Superior temporal gyrus (tissue), 1 donor: ENCODE measurements around the gene THBD.

Experiments used
- DNase-seq: peaks from one replicate; pipeline ENCODE4 v3.0.0-alpha.2; 2016; ENCODE audit errors: extremely low spot score

The THBD gene, protein sequence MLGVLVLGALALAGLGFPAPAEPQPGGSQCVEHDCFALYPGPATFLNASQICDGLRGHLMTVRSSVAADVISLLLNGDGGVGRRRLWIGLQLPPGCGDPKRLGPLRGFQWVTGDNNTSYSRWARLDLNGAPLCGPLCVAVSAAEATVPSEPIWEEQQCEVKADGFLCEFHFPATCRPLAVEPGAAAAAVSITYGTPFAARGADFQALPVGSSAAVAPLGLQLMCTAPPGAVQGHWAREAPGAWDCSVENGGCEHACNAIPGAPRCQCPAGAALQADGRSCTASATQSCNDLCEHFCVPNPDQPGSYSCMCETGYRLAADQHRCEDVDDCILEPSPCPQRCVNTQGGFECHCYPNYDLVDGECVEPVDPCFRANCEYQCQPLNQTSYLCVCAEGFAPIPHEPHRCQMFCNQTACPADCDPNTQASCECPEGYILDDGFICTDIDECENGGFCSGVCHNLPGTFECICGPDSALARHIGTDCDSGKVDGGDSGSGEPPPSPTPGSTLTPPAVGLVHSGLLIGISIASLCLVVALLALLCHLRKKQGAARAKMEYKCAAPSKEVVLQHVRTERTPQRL

DNA sequence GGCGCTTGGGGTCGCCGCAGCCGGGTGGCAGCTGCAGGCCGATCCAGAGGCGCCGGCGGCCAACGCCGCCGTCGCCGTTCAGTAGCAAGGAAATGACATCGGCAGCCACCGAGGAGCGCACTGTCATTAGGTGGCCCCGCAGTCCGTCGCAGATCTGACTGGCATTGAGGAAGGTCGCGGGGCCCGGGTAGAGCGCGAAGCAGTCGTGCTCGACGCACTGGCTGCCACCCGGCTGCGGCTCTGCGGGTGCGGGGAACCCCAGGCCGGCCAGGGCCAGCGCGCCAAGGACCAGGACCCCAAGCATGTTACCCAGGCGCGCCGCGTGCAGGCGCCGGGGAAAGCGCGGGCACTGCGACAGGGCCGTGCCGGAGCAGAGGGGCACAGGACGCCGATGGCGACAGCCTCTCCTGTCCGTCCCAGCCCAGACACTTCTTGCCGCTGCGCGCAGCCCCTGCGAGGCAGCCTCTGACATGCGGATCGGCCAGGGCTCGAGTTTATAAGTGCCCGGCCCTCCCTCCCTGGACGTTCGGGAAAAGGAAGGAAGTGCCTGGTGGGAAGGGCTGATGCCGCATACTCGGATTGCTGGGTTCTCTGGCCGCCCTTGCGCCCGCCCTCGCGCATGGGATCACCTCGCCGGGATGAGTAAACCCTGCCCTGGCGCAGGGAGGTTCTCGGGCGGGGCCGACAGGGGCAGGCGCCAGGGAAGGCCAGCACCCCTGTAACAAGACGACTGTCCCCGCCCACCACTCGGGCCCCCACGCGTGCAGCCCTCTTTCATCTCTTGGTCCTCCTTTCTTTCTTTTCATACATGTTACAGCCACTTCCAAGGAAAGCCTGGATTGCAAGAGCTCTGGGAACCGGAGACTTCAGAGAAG lies at the start of gene THBD:
Gene THBD (minus strand): TSS at position 472 of the 875 bp plus-strand sequence. CDS start 168 bp downstream, at position 304.
- DNase-seq, result no peak

- DNase-seq, result no peak
Observed at GRCh38 chr20:23097636-23098580, 48.4 kb upstream of the THBD start.

DNA sequence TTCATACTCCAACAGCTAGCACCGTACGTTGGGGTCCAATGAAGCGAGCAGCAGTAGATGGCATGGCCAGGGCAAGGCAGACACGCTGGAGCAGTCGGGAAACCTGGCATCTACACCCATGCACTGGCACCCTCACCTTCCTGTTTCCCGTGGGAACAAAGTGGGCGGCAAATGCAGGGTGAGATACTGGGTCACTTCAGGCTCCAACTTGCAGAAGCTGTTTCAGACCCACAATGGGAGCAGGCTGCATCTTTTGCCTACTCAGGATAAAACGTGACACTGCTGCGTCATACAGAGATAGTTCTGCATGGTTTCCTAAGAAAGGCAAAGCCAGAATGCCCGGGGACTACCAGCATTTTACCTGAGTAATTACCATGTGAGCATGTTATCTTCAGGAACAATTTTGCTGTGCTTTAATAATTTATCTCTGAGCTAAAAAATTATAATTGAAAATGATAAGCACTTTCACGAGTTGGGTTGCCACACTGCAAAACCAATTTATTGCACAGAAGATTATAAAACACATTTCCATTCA lies 47.6 kb upstream of the THBD start:
- DNase-seq, result no peak

- no peak for DNase-seq
Observed at GRCh38 chr20:23096097-23096496, 46.6 kb upstream of the THBD start.

DNA sequence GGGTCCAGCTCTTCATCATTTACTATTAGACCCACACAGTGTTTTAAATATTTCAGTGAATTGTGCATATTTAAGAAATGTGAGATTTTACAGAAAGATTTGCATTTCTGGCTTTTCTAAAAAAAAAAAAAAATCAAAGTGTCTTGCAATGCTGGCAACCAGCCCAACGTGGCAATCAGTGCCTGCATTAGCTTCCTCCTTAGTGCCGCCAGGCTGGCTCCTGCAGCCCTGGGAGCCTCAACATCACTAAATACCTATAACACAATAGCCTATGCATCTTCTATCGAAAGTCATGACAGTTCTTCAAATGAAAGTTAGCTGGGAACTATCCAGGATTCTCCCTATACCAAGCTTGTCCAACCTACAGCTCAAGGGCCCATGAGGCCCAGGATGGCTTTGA lies 46.0 kb upstream of the THBD start:
- no peak for DNase-seq

GRCh38 chr20:23094927-23095326 lies 45.5 kb upstream of the THBD start:
- DNase-seq, result no peak

DNA sequence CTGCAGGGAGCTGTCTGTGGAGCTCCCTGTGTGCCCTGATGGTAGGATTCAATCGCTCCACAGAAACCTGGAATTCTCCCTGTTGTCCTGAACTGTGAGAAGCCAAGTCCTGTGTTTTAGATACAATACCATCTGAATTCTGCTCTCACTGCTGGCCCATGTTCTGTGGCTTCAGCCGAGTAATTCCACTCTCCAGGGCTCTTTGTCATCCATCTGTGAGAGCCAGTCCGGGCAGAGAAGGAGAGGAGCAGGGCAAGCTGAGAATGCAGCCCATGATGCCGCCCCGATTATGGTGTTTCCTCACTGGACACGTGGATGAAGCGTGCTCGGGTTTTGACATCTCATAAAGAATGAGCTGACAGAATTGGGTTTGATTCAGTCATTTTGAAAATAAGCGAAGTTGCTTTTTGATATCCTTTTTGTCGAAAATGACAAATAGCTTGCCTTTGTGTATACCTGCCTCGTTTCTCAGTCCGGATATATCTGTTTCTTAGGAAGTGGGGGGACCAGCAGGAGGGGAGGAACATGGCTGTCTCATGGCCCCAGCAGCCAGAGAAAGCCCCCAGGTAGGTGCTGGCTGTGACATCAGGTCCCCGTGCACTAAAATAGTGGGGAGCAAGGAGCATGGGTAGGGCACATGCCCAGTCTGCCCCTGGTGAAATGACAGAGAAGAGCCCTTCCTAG lies 44.9 kb upstream of the THBD start:
- DNase-seq, result no peak

DNA sequence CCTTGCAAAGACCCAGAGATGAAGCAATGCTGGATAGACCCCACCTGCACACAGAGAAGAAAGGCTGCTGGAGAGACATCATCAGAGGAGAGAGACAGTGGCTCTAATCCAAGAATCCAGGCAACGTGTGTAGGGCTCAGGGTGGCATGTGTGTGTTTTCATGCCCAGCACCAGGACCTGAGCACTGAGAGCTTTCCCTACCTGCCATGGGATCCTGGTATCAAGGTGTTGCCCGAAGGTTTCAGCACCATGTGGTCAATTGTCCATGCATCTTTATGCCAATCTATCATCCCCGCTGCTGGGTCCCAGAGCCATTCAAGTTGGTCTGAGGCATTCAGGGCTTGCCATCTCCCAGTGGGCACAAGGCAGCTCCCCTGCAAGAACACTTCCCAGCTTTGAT lies 44.1 kb upstream of the THBD start:
- no peak for DNase-seq

- DNase-seq, result no peak
Observed at GRCh38 chr20:23092861-23093495, 43.5 kb upstream of the THBD start.

DNA sequence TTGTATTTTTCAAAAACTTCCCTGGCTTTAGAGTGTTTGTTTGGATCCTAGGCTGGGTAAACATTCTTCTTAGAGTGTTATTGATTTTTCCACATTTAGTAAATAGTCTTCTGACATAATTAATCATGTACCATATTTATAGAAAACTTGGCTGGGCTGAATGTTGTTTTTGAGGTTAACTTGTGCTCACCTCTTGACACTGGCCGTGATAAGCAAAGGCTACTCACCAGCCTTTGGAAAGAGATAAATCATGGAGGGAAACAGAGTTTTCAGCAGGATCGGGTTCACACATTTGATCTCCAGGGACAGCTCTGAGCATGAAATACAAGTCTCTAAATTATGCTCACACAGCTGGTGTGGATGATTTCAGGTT lies 42.9 kb upstream of the THBD start:
- DNase-seq, result no peak

DNA sequence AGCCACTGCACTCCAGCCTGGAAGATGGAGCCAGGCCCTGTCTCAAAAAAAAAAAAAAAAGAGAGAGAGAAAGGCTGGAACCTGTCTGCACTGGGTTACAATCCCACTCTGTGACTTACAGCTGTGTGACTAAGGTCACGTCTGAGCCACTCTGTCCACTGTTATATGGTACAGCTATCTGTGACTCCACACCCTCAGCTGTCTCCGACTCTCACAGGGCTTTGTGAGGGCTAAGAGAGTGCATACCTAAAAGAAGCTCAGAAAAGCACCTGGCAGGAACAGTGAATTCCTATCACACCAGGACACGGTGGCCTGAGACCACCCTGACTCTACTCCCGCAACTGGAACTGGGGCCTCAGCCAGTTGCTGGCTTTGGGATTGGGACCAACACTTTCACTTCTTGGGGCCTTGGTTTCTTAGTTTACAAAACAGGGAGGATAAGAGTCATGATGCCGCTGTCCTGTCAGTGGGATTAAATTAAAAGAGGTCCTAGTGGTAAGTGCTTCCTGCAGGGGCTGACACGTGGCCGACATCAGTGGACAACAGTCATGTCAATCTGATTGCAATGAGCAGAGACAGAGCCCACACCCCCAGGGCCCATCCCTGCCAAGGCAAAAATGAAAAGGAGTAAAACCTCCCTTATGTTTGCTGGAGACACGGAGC lies 42.4 kb upstream of the THBD start:
- no peak for DNase-seq

- DNase-seq, result no peak
Observed at GRCh38 chr20:23090878-23091277, 41.4 kb upstream of the THBD start.

- DNase-seq, result no peak
Observed at GRCh38 chr20:23090147-23090546, 40.7 kb upstream of the THBD start.

DNA sequence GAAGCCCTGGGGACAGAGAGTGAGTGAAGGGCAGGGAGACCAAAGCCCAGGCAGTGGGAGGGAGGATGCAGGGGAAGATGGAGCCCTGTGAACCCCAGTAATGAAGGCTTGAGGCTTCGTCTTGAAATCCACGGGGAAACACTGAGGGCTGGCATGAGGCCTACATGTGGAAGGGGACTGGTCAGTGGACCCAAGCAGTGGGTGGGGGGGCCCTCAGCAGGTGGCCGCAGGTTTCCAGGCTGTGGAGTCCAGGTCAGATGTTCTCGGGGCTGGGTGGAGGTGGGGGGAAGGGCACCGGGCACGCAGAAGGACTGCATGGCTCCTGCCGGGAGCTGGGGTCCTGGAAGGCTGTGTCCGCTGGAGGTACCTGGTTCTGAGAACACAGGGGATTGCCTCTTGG lies 39.4 kb upstream of the THBD start:
- DNase-seq, result no peak

DNA sequence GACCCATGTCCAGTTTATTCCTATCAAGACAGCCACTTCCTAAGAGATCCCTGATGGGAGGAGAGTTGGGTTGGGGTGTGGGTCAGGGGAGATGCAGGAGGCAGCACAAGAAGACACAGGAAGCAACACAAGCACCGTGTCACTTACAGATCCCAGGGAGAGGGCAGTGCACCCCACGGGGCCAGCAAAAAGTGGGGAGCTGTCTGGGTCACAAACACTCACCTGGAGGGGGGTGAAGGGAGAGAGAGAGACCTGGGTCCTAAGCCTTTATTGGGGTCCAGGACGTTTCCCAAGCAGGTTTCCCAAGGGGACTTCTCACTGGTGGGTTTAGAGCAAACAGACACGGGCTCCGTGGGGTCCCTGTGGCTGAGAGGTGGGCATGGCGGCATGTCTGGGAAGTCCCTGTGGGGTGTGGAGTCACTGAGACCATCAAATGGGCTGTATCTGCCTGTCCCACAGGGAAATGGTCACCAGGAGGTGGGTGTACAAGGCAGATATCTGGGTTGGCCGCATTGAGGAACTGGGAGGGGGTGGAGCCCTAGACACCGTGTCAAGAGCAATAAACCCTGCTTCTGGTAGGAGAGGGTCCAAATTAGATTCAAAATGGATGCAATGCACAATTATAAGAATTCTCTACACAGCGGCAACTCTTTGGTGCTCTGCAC lies 38.2 kb upstream of the THBD start:
- no peak for DNase-seq

DNA sequence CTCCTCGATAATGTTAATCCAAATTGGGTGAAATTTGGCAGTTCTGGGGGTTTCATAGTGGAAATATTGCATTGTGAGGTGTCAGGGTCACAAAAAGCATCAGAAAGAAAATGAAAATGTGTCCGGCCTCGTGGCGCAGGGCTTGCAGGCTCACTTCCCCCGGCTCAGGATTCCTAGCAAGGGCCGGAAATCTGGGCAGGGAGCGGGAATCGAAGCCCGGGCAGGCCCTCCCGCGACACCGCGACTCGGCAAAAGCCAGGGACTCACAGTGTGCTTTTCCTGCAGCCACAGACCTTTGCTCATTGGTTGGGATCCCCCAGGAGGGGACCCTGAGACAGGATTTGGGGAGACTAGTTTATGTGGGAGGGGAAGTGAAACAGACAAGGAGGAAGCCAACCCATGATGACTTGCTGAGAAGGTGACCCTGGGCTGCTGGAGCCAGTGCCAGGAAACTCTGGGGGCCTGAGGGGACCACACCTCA lies 37.5 kb upstream of the THBD start:
- no peak for DNase-seq

DNA sequence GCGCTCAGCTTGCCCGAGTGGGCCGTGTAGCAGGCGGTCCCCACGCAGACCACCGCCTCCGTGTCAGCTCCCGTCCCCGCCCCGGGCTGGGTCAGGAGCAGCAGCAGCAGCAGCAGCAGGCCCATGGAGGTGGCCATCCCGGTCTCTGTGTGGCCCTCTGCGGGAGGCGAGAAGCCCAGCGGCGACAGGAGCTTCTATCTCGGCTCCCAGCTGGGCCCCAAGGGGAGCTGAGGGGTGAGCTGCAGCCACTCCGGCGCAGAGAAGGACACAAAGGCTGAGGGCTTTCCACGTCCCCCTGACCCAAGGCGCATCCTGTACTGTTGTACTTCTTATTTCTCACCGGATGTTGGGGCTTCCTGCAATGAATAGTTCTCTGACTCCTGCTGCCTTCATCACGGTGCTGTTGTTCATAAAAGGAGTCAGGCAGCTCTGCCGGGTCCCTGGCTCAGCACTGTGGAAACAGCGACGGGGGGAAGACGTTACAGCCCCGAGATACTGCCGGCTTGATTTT lies 36.6 kb upstream of the THBD start, which contains the start of gene CD93:
Gene CD93 (minus strand): TSS at position 269 of the 511 bp plus-strand sequence. CDS start 132 bp downstream, at position 137.
- DNase-seq, result no peak

DNA sequence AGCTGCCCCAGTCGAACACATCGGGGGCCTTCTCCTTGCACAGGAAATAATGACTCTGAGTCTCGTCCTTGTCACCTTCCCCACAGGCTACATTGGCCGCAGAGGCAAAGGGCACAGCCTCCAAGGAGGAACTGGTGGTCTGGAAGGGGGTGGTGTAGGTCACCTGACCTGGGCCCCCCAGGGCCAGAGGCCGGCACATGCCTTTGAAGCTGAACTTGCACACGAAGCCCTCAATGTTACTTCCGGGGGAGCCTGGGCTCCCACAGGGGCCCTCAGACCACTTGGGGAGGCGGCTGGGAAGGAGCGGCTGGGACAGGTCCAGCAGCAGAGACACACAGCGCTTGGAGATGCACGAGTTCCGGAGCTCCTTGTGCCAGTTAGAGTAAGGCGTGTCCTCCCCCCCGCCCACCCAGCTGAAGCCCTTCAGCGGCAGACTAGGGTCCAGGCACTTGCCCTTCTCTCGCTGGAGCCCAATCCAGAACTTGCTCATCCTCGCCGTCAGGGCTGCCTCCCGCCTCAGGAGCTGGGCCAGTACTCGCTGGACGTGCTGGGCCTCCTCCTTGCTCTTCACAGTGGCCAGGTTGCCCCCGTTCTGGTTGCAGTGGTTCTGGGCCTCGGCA lies 36.1 kb upstream of the THBD start:
- DNase-seq, result no peak
